ENCODE data around the gene FMN1. TPM values are rescaled to one million over a fixed set of nuclear protein-coding genes. Genes with fewer than 3 reads are reported as not detected.

The FMN1 gene
- total RNA-seq, 1 donor from 2014 or later, result 37.1 TPM

DNA sequence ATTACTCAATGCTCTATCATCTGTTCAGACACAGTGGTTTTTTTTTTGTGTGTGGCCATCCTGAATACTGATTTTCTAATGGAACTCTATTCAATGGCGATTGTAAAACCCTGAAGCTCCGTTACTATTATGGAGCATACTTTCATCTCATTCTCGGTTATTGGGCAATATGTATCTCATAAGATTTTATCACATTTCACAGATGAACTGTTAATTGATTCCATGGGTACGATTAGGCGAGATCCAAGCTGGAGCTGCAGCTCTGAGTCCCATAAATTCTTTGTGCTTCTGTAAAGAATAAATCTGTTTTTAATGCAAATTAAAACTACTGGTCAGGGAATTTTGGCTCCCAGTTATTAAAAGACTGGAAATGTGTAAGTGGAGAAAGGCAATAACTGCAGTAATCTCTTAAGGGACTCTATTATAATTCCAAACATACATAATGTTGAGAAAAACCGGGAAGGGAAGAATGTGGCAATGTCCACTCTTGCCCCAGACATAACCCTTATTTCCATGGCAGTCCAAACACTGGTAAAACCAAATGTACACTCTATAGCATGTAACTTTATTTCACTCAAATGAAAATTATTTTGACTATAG lies 394.5 kb downstream of the FMN1 start:
- no peak for DNase-seq (ENCODE audit: low spot score)

- no peak for DNase-seq (ENCODE audit: low spot score)
Observed at GRCh38 chr15:32796856-32797255, 397.7 kb downstream of the FMN1 start.

GRCh38 chr15:32794973-32795372 lies 399.5 kb downstream of the FMN1 start:
- no peak for DNase-seq (ENCODE audit: low spot score)

DNA sequence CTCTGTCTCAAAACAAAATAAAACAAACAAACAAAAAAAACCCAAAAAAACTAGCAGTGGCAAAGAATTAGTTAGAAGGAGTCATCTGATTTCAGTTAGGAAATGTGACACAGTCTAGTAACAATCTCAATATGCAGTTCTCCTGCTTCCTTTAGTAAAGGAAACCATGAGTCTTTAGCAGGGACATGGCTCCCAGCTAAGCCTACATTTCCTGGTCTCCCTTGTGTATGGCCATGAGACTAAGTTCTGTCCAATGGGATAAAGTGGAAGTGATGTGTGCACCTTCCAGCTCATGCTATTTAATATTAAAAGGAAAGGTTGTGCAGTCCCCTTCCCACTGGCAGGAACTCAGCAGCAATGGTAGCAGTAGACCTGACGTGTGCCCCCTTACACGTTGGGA lies 402.1 kb downstream of the FMN1 start:
- DNase-seq (ENCODE audit: low spot score), result no peak

GRCh38 chr15:32790352-32790999 lies 404.0 kb downstream of the FMN1 start:
- no peak for DNase-seq (ENCODE audit: low spot score)

GRCh38 chr15:32787949-32788348 lies 406.6 kb downstream of the FMN1 start:
- DNase-seq (ENCODE audit: low spot score), result no peak

GRCh38 chr15:32786906-32787305 lies 407.6 kb downstream of the FMN1 start:
- DNase-seq (ENCODE audit: low spot score), result no peak

- no peak for DNase-seq (ENCODE audit: low spot score)
Observed at GRCh38 chr15:32784581-32784980, 409.9 kb downstream of the FMN1 start.

GRCh38 chr15:32781781-32782180 lies 412.7 kb downstream of the FMN1 start:
- no peak for DNase-seq (ENCODE audit: low spot score)

- DNase-seq (ENCODE audit: low spot score), result no peak
Observed at GRCh38 chr15:32778391-32779176, 415.9 kb downstream of the FMN1 start.

GRCh38 chr15:32775103-32775502 lies 419.4 kb downstream of the FMN1 start:
- no peak for DNase-seq (ENCODE audit: low spot score)

DNA sequence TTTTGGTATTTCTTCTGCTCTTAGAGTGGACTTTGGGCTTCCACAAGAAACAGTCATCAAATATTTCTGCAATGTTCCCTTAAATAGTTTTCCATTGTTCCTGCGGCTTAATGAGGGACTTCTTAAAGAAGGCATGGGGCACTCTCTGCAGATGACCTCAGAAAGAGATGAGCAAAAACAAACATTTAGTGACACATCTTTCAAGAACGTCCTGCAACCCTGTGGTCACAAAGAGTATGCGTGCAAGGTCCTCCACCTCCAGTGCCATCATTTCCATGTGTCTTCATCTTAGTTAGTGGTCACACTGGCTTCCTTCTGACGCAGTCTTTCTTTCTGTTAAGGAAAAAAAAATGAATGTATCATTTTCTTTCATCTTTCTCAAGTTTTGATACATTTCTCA lies 420.5 kb downstream of the FMN1 start:
- no peak for DNase-seq (ENCODE audit: low spot score)

GRCh38 chr15:32767236-32767635 lies 427.3 kb downstream of the FMN1 start:
- DNase-seq (ENCODE audit: low spot score), result no peak

DNA sequence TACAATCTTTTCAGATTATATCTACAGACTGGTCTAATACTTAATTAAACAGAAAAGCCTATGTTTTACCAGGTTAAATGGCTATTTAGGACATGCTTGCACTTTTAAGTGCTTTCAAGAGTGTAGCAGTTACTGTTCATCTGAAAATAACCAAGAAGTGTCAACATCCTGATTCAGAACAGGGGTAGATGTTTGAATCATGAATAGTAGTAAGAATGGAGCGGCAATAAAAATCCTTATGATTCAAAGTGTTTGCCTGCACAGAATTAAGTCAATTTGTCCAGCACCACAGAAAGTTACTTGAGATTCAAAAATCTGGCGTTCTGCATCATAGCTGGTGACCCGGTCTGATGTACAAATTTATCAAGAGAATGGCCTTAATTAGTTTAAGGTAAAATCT lies 428.4 kb downstream of the FMN1 start:
- no peak for DNase-seq (ENCODE audit: low spot score)

GRCh38 chr15:32765236-32765635 lies 429.3 kb downstream of the FMN1 start:
- DNase-seq (ENCODE audit: low spot score), result no peak

DNA sequence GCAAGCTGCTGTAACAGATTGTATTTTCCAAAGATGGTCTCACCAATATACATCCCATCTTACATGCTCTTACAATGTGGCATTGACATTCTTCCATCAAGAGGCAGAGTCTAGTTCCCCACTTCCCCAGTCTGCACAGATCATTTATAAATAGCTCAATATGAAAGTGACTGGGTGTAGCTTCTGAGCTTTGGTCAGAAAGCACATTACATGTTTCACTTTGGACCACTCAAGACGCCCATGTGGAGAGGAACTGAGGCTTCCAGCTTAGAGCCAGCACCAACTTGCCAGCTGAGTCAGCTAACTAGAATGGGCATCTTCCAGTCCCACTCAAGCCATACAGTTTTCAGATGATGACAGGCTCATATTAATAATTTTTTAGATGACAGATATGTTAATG lies 431.2 kb downstream of the FMN1 start:
- DNase-seq (ENCODE audit: low spot score), result no peak

DNA sequence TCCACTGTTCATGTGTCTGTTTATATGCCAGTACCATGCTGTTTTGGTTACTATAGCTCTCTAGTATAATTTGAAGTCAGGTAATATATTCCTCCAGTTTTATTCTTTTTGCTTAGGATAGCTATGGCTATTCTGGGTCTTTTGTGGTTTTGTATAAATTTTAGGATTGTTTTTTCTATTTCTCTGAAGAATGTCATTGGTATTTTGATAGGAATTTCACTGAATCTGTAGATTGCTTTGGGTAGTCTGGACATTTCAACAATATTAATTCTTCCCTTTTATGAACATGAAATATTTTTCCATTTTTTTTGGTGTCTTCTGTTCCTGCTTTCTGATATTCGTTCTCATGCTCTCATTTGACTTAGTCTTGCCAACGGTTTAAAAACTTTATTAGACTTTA lies 437.1 kb downstream of the FMN1 start:
- DNase-seq (ENCODE audit: low spot score), result no peak

- DNase-seq (ENCODE audit: low spot score), result no peak
Observed at GRCh38 chr15:32750979-32751378, 443.5 kb downstream of the FMN1 start.

DNA sequence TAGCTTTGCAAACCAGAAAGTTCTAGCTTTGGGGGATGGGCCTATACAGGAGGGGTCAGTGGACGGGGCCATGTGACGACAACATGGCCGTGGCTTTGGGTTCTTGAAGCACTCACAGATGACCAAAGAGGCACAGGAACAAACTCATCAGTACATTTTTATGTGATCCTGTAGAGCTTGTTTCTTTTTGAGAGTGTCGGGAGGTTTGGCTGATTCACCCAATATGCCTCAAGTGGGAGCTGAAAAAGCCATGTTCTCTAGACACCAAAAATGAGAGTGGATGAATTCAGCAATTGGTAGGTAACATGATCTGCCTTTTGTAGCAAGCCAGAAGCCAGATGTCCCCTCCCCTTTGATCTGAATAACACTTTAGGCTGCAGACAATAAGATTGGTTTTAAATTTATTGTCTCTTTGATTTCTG lies 446.6 kb downstream of the FMN1 start:
- no peak for DNase-seq (ENCODE audit: low spot score)

DNA sequence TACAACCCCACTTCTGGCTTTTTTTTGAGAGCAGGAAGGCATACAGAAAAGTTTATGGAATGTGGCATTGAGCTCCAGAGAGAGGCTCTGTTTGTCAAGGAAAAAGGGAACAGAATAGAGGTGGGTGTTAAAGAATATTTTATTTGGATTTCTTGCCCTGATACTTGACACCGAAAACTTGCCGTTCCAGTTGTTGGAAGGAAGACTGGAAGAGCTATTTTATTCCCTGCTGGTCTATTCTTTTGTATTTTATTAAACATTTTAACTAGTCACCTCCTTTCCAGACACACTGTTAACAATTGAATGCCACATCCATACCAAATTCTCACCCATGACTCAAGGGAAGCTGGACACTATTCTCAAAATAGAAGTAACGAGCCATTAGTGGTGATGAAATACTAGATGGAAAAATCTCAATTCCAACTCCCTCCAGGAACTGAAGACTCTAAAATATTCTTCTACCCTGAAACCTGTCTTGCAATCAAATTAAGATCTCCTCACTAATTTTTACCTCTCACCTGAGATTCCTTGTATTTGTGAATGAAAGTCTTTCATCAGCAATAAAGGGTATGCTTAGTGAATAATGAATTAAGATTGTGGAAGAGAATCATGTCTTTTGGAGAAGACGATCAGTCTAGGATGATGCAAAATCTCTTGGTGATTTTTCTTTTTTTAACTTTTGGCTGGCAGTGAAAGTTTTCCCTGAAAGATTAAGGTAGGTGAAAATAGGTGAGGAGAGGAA lies 448.2 kb downstream of the FMN1 start:
- DNase-seq (ENCODE audit: low spot score), result no peak

GRCh38 chr15:32743411-32744140 lies 450.9 kb downstream of the FMN1 start:
- no peak for DNase-seq (ENCODE audit: low spot score)
